ENCODE results near the gene STMND1. TPM values are rescaled to one million over a fixed set of nuclear protein-coding genes. Genes with fewer than 3 reads are reported as not detected.

The STMND1 gene
- total and polyA plus RNA-seq, 2 experiments from 2014 or later, result 0.80 TPM; not detected in 1

GRCh38 chr6:17096652-17097051 is 5.2 kb upstream of the STMND1 start:
- no peak overlapping the region for H3K4me3 Mint-ChIP-seq

GRCh38 chr6:17097982-17098381 is 3.9 kb upstream of the STMND1 start:
- H3K79me2 ChIP-seq (replicated peaks; ENCODE audit: insufficient read depth), result no peaks in the 10 kb centered on the region
- Mint-ChIP-seq H3K27me3 (ENCODE audit: insufficient read depth, low read depth, poor library complexity) (peaks cover 18% of the 10 kb centered on the region), H3K27ac (no peak overlapping the region), H3K4me3 (no peak overlapping the region), H3K36me3 (ENCODE audit: low read depth) (no peaks in the 10 kb centered on the region), H3K4me1 (peaks cover 21% of the 10 kb centered on the region), H3K9me3 (no peaks in the 10 kb centered on the region)
- H3K4me3 ChIP-seq, result no peak overlapping the region
- no peak overlapping the region for H3K27ac ChIP-seq (ENCODE audit: low read depth)
- DNase-seq (ENCODE audit: low spot score) (no peak), ATAC-seq (no peak)
- H3K36me3 ChIP-seq (ENCODE audit: insufficient read depth), result no peaks in the 10 kb centered on the region
- H4K20me1 ChIP-seq (replicated peaks; ENCODE audit: insufficient read depth), result no peaks in the 10 kb centered on the region
- peaks cover 28% of the 10 kb centered on the region for H3K27me3 ChIP-seq (ENCODE audit: insufficient read depth)
- H2AFZ ChIP-seq, result no peak overlapping the region
- H3K4me1 ChIP-seq (ENCODE audit: insufficient read depth), result peaks cover 5% of the 10 kb centered on the region; the same call in 1 of the 2 replicates
- 0 out of 2 replicates have a peak, but pooled peaks cover 5% of the 10 kb centered on the region for H3F3A ChIP-seq (replicated peaks; ENCODE audit: low read depth)
- H3K4me2 ChIP-seq, result no peak overlapping the region
- H3K9me2 ChIP-seq (ENCODE audit: insufficient read depth), result no peaks in the 10 kb centered on the region
- TF ChIP-seq NANOG (IDR thresholded peaks at IDR 0.05; ENCODE audit: borderline replicate concordance) (no peak), CTCF (conservative IDR thresholded peaks at IDR 0.05; ENCODE audit: low read depth in 2 of 2) (no peak), ZNF462 (CRISPR knock-in tag; IDR thresholded peaks at IDR 0.05) (no peak), EZH2phosphoT487 (IDR thresholded peaks at IDR 0.05; ENCODE audit: unreplicated experiment) (no peak), POLR2AphosphoS5 (IDR thresholded peaks at IDR 0.05; ENCODE audit: low read depth) (no peak), STAT1 (IDR thresholded peaks at IDR 0.05; ENCODE audit: unreplicated experiment) (no peak), REST (IDR thresholded peaks at IDR 0.05; ENCODE audit: unreplicated experiment) (no peak), ZNF331 (CRISPR knock-in tag; IDR thresholded peaks at IDR 0.05; ENCODE audit: low read depth) (no peak), EZH2 (IDR thresholded peaks at IDR 0.05; ENCODE audit: low read depth, unreplicated experiment) (no peak), ZNF114 (CRISPR knock-in tag; IDR thresholded peaks at IDR 0.05) (no peak)

More at GRCh38 chr6:17096652-17097051, 5.2 kb upstream of the STMND1 start:
- ATAC-seq (no peak), DNase-seq (ENCODE audit: low spot score) (no peak)
- Histone ChIP-seq H3F3A (replicated peaks; ENCODE audit: low read depth) (0 out of 2 replicates have a peak, but pooled peaks cover 3% of the 10 kb centered on the region), H2AFZ (no peak overlapping the region), H3K4me3 (no peak overlapping the region), H4K20me1 (replicated peaks; ENCODE audit: insufficient read depth) (no peaks in the 10 kb centered on the region), H3K27me3 (ENCODE audit: insufficient read depth) (peaks cover 15% of the 10 kb centered on the region), H3K27ac (ENCODE audit: low read depth) (no peak overlapping the region), H3K4me2 (no peak overlapping the region), H3K9me2 (ENCODE audit: insufficient read depth) (no peaks in the 10 kb centered on the region), H3K79me2 (replicated peaks; ENCODE audit: insufficient read depth) (no peaks in the 10 kb centered on the region), H3K36me3 (ENCODE audit: insufficient read depth) (no peaks in the 10 kb centered on the region), H3K4me1 (ENCODE audit: insufficient read depth) (no peaks in the 10 kb centered on the region)
- TF ChIP-seq STAT1 (IDR thresholded peaks at IDR 0.05; ENCODE audit: unreplicated experiment), result no peak
- TF ChIP-seq JUNB (IDR thresholded peaks at IDR 0.05; ENCODE audit: unreplicated experiment), result no peak
- Mint-ChIP-seq H3K27me3 (ENCODE audit: insufficient read depth, low read depth, poor library complexity) (peaks cover 5% of the 10 kb centered on the region), H3K9me3 (no peaks in the 10 kb centered on the region), H3K4me1 (peaks cover 15% of the 10 kb centered on the region), H3K27ac (no peak overlapping the region), H3K36me3 (ENCODE audit: low read depth) (no peaks in the 10 kb centered on the region)

Measured in GM23338 (cell line).